SH-SY5Y (cell line): ENCODE data around the gene AJM1.

Experiments used
- GATA2 ChIP-seq: IDR thresholded peaks from 2 replicates; pipeline ENCODE4 v1.6.1; 2011; ENCODE audit warnings: mild to moderate bottlenecking, low read depth, low read length
- GATA3 ChIP-seq: IDR thresholded peaks from 2 replicates; pipeline ENCODE4 v1.6.1; 2011; ENCODE audit warnings: low read depth, mild to moderate bottlenecking, low read length, moderate library complexity

DNA sequence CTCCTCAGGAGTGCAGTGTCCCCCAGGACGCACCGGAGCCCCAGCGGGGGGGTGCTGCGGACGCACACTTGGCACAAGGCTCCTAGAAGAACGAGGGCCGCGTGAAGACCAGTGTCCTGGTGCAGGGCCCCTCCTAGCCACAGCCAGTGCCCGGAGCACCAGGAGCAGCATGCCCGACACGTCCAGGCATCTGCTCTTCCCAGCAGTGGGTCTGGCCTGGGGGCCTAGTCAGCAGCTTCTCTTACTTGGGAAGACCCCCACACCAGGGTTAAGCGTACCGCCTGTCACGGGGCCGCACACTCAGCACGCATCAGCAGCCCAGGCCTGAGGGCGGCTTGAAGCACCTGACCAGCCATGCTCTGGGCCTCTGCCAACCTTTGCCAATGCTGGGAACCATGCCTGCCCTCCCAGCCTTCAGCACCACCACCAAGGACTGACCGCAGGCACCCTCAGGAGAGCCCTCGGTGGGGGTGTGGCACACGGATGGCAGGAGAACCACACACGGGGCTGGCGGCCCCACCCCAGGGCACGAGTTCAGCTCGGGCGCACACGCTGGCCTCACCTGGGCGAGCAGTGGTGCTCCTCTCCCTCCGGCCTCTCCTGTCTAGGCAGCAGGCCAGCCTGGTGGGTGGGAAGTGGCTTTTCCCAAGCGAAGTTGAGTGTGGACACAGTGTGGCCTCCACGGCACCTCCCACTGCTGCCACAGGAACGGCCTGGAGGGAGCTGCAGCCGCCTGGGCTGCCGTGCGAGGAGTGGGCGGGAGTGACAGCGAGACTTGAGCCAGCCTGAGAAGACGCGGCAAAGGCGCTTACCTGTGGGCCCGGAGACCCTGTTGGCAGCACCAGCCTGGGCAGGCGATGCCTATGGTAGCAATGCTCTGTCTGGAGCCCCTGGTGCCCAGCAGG, 12.0 kb upstream of the AJM1 start:
- TF ChIP-seq GATA2 = no peak
- TF ChIP-seq GATA3 = no peak
